ENCODE data around the gene CFAP161. TPM values are rescaled to one million over a fixed set of nuclear protein-coding genes. Genes with fewer than 3 reads are reported as not detected.
"Not testable (repeated sequence)": the region's sequence is repeated elsewhere in the genome, so short reads cannot be mapped to it uniquely, and the experiment has no call there.

CFAP161 gene
- total RNA-seq, 1 experiment from 2014 or later, result not detected

- Histone ChIP-seq H3K9me3 (replicated peaks) (no peaks in the 10 kb centered on the region), H3K27ac (no peak overlapping the region), H3K4me3 (no peak overlapping the region), H3K36me3 (no peaks in the 10 kb centered on the region), H3K27me3 (no peaks in the 10 kb centered on the region), H3K4me1 (no peaks in the 10 kb centered on the region)
- DNase-seq, result no peak
Observed at GRCh38 chr15:81117136-81117535, 16.9 kb upstream of the CFAP161 start.

DNA sequence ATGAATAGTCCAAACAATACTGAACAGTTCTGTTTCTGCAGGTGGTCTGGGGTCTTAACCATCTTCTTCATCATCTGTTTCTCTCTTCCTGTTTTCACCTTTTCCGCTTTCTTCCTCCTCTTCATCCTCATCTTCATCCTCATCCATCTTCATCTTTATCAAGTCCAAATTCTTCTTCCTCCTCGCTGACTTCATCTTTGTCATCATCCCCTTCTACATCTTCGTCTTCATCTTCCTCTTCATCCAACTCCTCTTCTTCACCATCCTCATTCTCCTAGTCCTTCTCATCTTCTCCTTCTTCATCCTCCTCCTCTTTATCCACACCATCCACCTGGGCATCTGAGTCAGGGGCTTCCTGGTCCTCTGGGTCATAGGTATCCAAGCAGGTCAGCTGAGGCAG, 16.5 kb upstream of the CFAP161 start:
- no peaks in the 10 kb centered on the region for H3K9me3 ChIP-seq (replicated peaks)
- no peak for DNase-seq
- no peaks in the 10 kb centered on the region for H3K4me1 ChIP-seq
- no peak overlapping the region for H3K4me3 ChIP-seq
- no peaks in the 10 kb centered on the region for H3K36me3 ChIP-seq
- no peaks in the 10 kb centered on the region for H3K27me3 ChIP-seq
- no peak overlapping the region for H3K27ac ChIP-seq

DNA sequence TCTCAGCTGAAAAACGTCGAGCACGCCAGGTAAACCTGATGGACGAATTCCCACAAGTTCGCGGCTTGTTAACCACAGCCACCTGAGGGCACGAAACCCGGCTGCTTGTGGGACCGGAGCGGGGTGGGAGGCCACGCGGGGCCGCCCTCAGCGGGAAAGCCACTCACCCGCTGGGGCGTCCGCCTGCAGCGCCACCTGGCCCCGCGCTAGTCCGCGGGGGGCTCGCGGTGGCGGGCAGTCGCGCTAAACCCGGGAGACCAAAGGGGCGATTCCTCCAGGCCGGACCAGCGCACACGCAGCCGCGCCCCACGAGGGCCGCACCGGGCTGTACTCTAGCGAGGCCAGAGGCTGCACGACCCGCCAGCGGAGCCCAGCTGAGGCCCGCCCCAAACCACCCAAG, 15.7 kb upstream of the CFAP161 start:
- Histone ChIP-seq H3K4me1 (no peaks in the 10 kb centered on the region), H3K4me3 (no peak overlapping the region), H3K27ac (no peak overlapping the region), H3K36me3 (no peaks in the 10 kb centered on the region), H3K9me3 (replicated peaks) (no peaks in the 10 kb centered on the region), H3K27me3 (no peaks in the 10 kb centered on the region)
- DNase-seq, result no peak

DNA sequence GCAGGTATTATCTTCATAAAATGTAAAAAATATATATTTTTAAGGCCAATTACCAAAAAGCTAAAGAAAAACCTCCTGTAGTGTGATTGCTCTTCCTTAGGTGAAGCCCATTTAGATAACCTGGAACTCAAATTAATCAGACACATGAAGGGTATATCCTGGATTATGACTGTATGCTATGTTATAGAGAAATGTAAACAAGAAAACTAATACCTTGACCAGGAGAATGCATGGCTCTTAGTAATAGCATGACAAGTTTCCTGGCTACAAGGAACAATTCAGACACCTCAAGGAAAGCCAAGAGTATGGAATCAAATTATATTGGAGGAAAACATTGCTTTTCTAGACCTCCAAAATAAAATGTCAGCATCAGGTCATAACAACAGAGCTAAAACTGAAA, 14.0 kb upstream of the CFAP161 start:
- DNase-seq, result no peak
- Histone ChIP-seq H3K36me3 (no peaks in the 10 kb centered on the region), H3K27me3 (no peaks in the 10 kb centered on the region), H3K4me3 (no peak overlapping the region), H3K27ac (no peak overlapping the region), H3K4me1 (no peaks in the 10 kb centered on the region), H3K9me3 (replicated peaks) (no peaks in the 10 kb centered on the region)

GRCh38 chr15:81126892-81127291, 7.2 kb upstream of the CFAP161 start:
- no peaks in the 10 kb centered on the region for H3K36me3 ChIP-seq
- no peak for DNase-seq

DNA sequence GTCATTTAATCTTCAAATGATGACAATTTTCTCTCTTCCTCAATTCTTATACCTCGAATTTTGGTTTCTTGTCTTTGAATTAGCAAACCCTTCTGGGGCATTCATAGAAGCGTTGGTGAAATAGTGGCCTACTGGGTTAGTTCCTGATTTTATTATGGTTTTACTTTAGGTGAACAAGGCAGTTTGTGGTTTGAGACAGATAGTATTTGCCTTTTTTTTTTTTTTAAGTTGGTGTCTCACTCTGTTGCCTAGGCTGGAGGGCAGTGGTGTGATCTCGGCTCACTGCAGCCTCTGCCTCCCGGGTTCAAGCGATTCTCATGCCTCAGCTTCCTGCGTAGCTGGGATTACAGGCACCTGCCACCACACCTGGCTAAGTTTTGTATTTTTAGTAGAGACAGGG, 7.4 kb downstream of the CFAP161 start:
- DNase-seq; H3K27me3 ChIP-seq; H3K9me3 ChIP-seq (replicated peaks); H3K4me3 ChIP-seq; H3K4me1 ChIP-seq; H3K36me3 ChIP-seq; H3K27ac ChIP-seq: not testable (repeated sequence)

More at GRCh38 chr15:81126892-81127291, 7.2 kb upstream of the CFAP161 start:
- Histone ChIP-seq H3K9me3 (replicated peaks) (no peaks in the 10 kb centered on the region), H3K27me3 (no peaks in the 10 kb centered on the region), H3K4me1 (no peaks in the 10 kb centered on the region), H3K27ac (no peak overlapping the region), H3K4me3 (no peak overlapping the region)

GRCh38 chr15:81146006-81146405, 11.9 kb downstream of the CFAP161 start:
- Histone ChIP-seq H3K9me3 (replicated peaks) (no peaks in the 10 kb centered on the region), H3K27me3 (0 out of 2 replicates have a peak, but pooled peaks cover 4% of the 10 kb centered on the region), H3K4me3 (no peak overlapping the region), H3K4me1 (no peaks in the 10 kb centered on the region), H3K27ac (no peak overlapping the region), H3K36me3 (no peaks in the 10 kb centered on the region)
- no peak for DNase-seq

DNA sequence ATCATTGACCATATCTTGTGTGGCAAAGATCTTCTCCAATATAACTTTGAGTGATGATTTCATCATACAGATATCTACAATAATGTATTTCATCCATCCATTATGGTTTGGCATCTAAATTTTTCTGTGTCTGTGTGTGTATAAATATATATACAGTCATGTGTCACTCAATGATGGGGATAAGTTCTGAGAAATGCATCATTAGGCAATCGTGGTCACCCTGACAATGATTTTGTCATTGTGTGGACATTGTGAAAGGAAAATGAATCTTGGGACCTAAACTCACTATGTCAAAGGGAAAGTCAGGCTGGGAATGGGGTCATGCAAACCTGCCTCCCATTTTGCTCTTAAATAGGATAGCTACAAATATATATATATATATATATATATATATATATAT, 12.4 kb downstream of the CFAP161 start:
- H3K27me3 ChIP-seq, result 0 out of 2 replicates have a peak, but pooled peaks cover 4% of the 10 kb centered on the region
- DNase-seq, result no peak
- no peaks in the 10 kb centered on the region for H3K9me3 ChIP-seq (replicated peaks)
- H3K4me1 ChIP-seq, result no peaks in the 10 kb centered on the region
- H3K27ac ChIP-seq, result no peak overlapping the region
- no peaks in the 10 kb centered on the region for H3K36me3 ChIP-seq
- H3K4me3 ChIP-seq, result no peak overlapping the region

- Histone ChIP-seq H3K27ac (no peak overlapping the region), H3K9me3 (replicated peaks) (no peaks in the 10 kb centered on the region), H3K27me3 (no peaks in the 10 kb centered on the region), H3K4me3 (no peak overlapping the region), H3K4me1 (no peaks in the 10 kb centered on the region), H3K36me3 (no peaks in the 10 kb centered on the region)
- no peak for DNase-seq
Observed at GRCh38 chr15:81151389-81151788, 17.3 kb downstream of the CFAP161 start.

- no peaks in the 10 kb centered on the region for H3K4me1 ChIP-seq
- no peak overlapping the region for H3K27ac ChIP-seq
- no peak overlapping the region for H3K4me3 ChIP-seq
- H3K27me3 ChIP-seq, result no peaks in the 10 kb centered on the region
- H3K9me3 ChIP-seq (replicated peaks), result no peaks in the 10 kb centered on the region
- no peaks in the 10 kb centered on the region for H3K36me3 ChIP-seq
- DNase-seq, result no peak
Observed at GRCh38 chr15:81152339-81152738, 18.3 kb downstream of the CFAP161 start.

- Histone ChIP-seq H3K27me3 (no peaks in the 10 kb centered on the region), H3K27ac (no peak overlapping the region), H3K4me3 (no peak overlapping the region), H3K36me3 (no peaks in the 10 kb centered on the region), H3K9me3 (replicated peaks) (no peaks in the 10 kb centered on the region), H3K4me1 (no peaks in the 10 kb centered on the region)
- no peak for DNase-seq
Observed at GRCh38 chr15:81152799-81153198, 18.7 kb downstream of the CFAP161 start.

GRCh38 chr15:81155375-81156218, 21.5 kb downstream of the CFAP161 start:
- Histone ChIP-seq H3K36me3 (no peaks in the 10 kb centered on the region), H3K4me3 (no peak overlapping the region), H3K4me1 (no peaks in the 10 kb centered on the region; the same call in 1 of the 2 replicates), H3K27ac (no peak overlapping the region), H3K27me3 (no peaks in the 10 kb centered on the region), H3K9me3 (replicated peaks) (no peaks in the 10 kb centered on the region)
- DNase-seq, result peak; percentile 14 to 56

GRCh38 chr15:81156324-81156723, 22.3 kb downstream of the CFAP161 start:
- no peak overlapping the region for H3K4me3 ChIP-seq
- H3K9me3 ChIP-seq (replicated peaks), result no peaks in the 10 kb centered on the region
- no peaks in the 10 kb centered on the region for H3K27me3 ChIP-seq
- no peaks in the 10 kb centered on the region for H3K36me3 ChIP-seq
- peaks cover 3% of the 10 kb centered on the region; the same call in 1 of the 2 replicates for H3K4me1 ChIP-seq
- H3K27ac ChIP-seq, result no peak overlapping the region
- no peak for DNase-seq

DNA sequence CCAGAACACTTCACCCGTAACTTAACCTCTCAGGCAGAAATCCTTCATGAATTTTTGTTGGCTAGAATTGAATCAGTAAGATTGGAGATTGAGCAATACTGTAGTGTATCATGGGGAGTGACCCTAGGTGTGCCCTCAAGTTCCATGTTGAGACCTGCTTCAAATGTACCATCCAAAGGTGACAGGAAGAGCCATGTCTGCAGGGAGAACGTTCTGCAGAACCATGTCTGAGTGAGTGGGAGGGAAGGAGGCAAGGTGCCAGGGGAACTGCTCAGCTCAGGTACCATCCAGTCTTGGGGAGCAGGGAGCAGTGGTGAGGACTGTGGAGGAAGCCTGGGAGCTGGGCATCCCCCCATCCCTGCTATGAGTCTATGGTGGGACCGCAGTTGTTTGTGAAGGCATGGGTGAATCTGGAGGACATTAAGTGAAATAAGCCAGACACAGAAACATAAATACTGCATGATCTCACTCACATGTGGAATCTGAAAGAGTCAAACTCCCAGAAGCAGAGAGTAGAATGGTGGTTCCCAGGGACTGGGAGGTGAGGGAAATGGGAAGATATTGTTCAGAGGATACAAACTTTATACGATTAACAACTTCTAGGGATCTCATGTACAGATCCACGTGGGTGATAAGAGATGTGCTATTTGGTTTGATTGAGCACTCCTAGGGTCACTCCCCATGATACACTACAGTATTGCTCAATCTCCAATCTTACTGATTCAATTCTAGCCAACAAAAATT, 23.3 kb downstream of the CFAP161 start:
- no peak for DNase-seq
- Histone ChIP-seq H3K4me1 (peaks cover 3% of the 10 kb centered on the region; the same call in 1 of the 2 replicates), H3K4me3 (no peak overlapping the region), H3K9me3 (replicated peaks) (no peaks in the 10 kb centered on the region), H3K36me3 (no peaks in the 10 kb centered on the region), H3K27ac (no peak overlapping the region), H3K27me3 (no peaks in the 10 kb centered on the region)

GRCh38 chr15:81157939-81158223, 23.8 kb downstream of the CFAP161 start:
- Histone ChIP-seq H3K9me3 (replicated peaks) (no peaks in the 10 kb centered on the region), H3K27ac (no peak overlapping the region), H3K36me3 (no peaks in the 10 kb centered on the region), H3K4me3 (no peak overlapping the region), H3K4me1 (peaks cover 3% of the 10 kb centered on the region; the same call in 1 of the 2 replicates), H3K27me3 (no peaks in the 10 kb centered on the region)
- no peak for DNase-seq
